ENCODE measurements around the gene MIF4GD. TPM values are rescaled to one million over a fixed set of nuclear protein-coding genes. Genes with fewer than 3 reads are reported as not detected.

Gene MIF4GD
- polyA plus RNA-seq, 1 donor from 2014 or later: 27.7 TPM

DNA sequence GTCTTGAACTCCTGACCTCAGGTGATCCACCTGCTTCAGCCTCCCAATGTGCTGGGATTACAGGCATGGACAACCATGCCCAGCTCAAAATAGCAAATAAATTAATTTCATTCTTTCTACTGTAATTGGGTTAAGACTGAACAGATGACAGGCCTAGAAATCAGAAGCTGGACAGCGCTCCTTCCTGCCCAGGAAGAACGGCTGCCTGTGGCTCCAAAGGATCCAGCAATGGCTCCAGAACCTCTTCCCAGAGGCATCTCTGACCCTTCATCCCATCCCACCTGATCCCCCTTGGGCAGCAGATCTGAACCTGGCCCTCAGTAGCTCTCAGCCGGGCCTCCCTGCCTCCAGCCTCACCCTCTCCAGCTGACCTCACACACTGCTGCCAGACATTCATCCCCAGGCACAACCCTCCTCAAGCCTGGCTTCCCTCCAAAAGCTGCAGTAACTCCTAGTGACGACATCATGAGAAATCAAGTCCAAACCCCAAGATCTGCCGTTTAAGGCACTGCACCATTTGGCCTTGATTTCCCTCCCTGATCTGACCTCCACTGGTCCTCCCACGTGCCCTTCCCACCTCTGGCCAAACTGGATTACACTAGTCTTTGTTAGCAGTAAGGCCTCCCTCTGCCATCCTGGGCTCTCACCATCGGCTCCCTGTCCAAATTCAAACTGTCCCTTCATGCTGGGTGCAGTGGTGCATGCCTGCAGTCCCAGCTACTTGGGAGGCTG lies 3.1 kb upstream of the MIF4GD start:
- Histone ChIP-seq H3K27me3 (ENCODE audit: insufficient read depth, low read depth, low read length) (no peaks in the 10 kb centered on the region), H3K4me3 (ENCODE audit: low read length) (no peak overlapping the region), H3F3A (ENCODE audit: insufficient read depth, low read length, poor library complexity, severe bottlenecking) (no peaks in the 10 kb centered on the region), H4K20me1 (ENCODE audit: insufficient read depth) (no peaks in the 10 kb centered on the region), H3K36me3 (ENCODE audit: insufficient read depth, low read length) (no peaks in the 10 kb centered on the region), H3K9ac (ENCODE audit: low read length) (no peak overlapping the region), H3K79me2 (replicated peaks; ENCODE audit: insufficient read depth, low read length) (no peaks in the 10 kb centered on the region), H3K27ac (ENCODE audit: low read length) (no peak overlapping the region), H3K9me2 (ENCODE audit: insufficient read depth, low read length) (no peaks in the 10 kb centered on the region), H3K9me3 (ENCODE audit: low read length) (no peaks in the 10 kb centered on the region), H3K4me2 (ENCODE audit: low read length) (no peak overlapping the region), H2AFZ (ENCODE audit: low read depth, low read length) (no peak overlapping the region)
- TF ChIP-seq MXI1 (conservative IDR thresholded peaks at IDR 0.05; ENCODE audit: poor library complexity, severe bottlenecking) (no peak), SMC3 (conservative IDR thresholded peaks at IDR 0.05; ENCODE audit: poor library complexity) (no peak), POLR2AphosphoS5 (IDR thresholded peaks at IDR 0.05) (no peak), TAF1 (IDR thresholded peaks at IDR 0.05; ENCODE audit: low read depth) (no peak)
- TF ChIP-seq, protein P1, sequence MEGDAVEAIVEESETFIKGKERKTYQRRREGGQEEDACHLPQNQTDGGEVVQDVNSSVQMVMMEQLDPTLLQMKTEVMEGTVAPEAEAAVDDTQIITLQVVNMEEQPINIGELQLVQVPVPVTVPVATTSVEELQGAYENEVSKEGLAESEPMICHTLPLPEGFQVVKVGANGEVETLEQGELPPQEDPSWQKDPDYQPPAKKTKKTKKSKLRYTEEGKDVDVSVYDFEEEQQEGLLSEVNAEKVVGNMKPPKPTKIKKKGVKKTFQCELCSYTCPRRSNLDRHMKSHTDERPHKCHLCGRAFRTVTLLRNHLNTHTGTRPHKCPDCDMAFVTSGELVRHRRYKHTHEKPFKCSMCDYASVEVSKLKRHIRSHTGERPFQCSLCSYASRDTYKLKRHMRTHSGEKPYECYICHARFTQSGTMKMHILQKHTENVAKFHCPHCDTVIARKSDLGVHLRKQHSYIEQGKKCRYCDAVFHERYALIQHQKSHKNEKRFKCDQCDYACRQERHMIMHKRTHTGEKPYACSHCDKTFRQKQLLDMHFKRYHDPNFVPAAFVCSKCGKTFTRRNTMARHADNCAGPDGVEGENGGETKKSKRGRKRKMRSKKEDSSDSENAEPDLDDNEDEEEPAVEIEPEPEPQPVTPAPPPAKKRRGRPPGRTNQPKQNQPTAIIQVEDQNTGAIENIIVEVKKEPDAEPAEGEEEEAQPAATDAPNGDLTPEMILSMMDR (IDR thresholded peaks at IDR 0.05; ENCODE audit: poor library complexity, severe bottlenecking): no peak
- TF ChIP-seq, protein P2, sequence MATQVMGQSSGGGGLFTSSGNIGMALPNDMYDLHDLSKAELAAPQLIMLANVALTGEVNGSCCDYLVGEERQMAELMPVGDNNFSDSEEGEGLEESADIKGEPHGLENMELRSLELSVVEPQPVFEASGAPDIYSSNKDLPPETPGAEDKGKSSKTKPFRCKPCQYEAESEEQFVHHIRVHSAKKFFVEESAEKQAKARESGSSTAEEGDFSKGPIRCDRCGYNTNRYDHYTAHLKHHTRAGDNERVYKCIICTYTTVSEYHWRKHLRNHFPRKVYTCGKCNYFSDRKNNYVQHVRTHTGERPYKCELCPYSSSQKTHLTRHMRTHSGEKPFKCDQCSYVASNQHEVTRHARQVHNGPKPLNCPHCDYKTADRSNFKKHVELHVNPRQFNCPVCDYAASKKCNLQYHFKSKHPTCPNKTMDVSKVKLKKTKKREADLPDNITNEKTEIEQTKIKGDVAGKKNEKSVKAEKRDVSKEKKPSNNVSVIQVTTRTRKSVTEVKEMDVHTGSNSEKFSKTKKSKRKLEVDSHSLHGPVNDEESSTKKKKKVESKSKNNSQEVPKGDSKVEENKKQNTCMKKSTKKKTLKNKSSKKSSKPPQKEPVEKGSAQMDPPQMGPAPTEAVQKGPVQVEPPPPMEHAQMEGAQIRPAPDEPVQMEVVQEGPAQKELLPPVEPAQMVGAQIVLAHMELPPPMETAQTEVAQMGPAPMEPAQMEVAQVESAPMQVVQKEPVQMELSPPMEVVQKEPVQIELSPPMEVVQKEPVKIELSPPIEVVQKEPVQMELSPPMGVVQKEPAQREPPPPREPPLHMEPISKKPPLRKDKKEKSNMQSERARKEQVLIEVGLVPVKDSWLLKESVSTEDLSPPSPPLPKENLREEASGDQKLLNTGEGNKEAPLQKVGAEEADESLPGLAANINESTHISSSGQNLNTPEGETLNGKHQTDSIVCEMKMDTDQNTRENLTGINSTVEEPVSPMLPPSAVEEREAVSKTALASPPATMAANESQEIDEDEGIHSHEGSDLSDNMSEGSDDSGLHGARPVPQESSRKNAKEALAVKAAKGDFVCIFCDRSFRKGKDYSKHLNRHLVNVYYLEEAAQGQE (IDR thresholded peaks at IDR 0.05; ENCODE audit: borderline replicate concordance): no peak

DNA sequence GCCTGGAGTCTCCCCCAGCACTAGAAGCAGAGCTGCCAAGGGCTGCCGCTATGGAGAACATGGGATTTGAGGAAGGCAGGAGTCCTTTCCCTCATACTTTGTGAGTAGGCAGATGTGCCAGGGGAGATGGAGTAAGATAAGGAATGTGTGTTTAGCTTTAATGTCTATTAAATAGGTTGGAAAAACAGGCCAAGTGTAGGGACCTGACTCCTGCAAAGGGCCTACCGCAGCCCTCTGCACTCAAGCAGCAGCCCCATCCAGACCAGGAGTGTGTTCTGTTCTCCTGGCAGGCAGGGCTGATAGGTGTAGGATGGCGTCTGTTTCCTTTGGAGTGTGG lies 1.8 kb upstream of the MIF4GD start:
- no peaks in the 10 kb centered on the region for H3K27me3 ChIP-seq (ENCODE audit: insufficient read depth, low read depth, low read length)
- no peaks in the 10 kb centered on the region for H3K9me2 ChIP-seq (ENCODE audit: insufficient read depth, low read length)
- no peaks in the 10 kb centered on the region for H4K20me1 ChIP-seq (ENCODE audit: insufficient read depth)
- no peaks in the 10 kb centered on the region for H3K9me3 ChIP-seq (ENCODE audit: low read length)
- H3K79me2 ChIP-seq (replicated peaks; ENCODE audit: insufficient read depth, low read length): no peaks in the 10 kb centered on the region
- no peak overlapping the region for H3K27ac ChIP-seq (ENCODE audit: low read length)
- H3F3A ChIP-seq (ENCODE audit: insufficient read depth, low read length, poor library complexity, severe bottlenecking): no peaks in the 10 kb centered on the region
- H2AFZ ChIP-seq (ENCODE audit: low read depth, low read length): no peak overlapping the region
- no peaks in the 10 kb centered on the region for H3K36me3 ChIP-seq (ENCODE audit: insufficient read depth, low read length)
- H3K9ac ChIP-seq (ENCODE audit: low read length): no peak overlapping the region
- H3K4me2 ChIP-seq (ENCODE audit: low read length): no peak overlapping the region
- H3K4me3 ChIP-seq (ENCODE audit: low read length): no peak overlapping the region
- TF ChIP-seq, protein P1 (IDR thresholded peaks at IDR 0.05; ENCODE audit: poor library complexity, severe bottlenecking): no peak
- TF ChIP-seq SMC3 (conservative IDR thresholded peaks at IDR 0.05; ENCODE audit: poor library complexity) (no peak), TAF1 (IDR thresholded peaks at IDR 0.05; ENCODE audit: low read depth) (no peak), RAD21 (conservative IDR thresholded peaks at IDR 0.05) (no peak), EZH2 (IDR thresholded peaks at IDR 0.05; ENCODE audit: borderline replicate concordance, insufficient read depth, low read length, poor library complexity, severe bottlenecking) (no peak), EP300 (conservative IDR thresholded peaks at IDR 0.05; ENCODE audit: poor library complexity, severe bottlenecking) (no peak), POLR2AphosphoS5 (IDR thresholded peaks at IDR 0.05) (no peak), MXI1 (conservative IDR thresholded peaks at IDR 0.05; ENCODE audit: poor library complexity, severe bottlenecking) (no peak)
- TF ChIP-seq, protein P2 (IDR thresholded peaks at IDR 0.05; ENCODE audit: borderline replicate concordance): no peak
